Transverse colon (tissue), 3 donors: ENCODE results near the gene RNGTT.

ENCODE experiments used
- CTCF ChIP-seq, 5 experiments: fragments of 200-600 bp in 3 of 5; fragments of 450-650 bp in 2 of 5; sonication (generic) in 3 of 5; IDR thresholded peaks; 1 replicate in 2 of 5; 2 replicates in 3 of 5; pipeline ENCODE4 v1.5.1; 2016 to 2017; ENCODE audit warnings: antibody characterized with exemption in 5 of 5, inconsistent platforms in 3 of 5, mild to moderate bottlenecking in 2 of 5, moderate library complexity in 1 of 5
- EP300 ChIP-seq: sonication (generic); formaldehyde crosslinking; IDR thresholded peaks from one replicate; pipeline ENCODE4 v1.6.1; 2017; ENCODE audit warnings: antibody characterized with exemption, low read depth
- POLR2A ChIP-seq: fragments of 450-650 bp; IDR thresholded peaks from one replicate; pipeline ENCODE4 v1.6.1; 2016; ENCODE audit warnings: antibody characterized with exemption, mild to moderate bottlenecking, moderate library complexity

DNA sequence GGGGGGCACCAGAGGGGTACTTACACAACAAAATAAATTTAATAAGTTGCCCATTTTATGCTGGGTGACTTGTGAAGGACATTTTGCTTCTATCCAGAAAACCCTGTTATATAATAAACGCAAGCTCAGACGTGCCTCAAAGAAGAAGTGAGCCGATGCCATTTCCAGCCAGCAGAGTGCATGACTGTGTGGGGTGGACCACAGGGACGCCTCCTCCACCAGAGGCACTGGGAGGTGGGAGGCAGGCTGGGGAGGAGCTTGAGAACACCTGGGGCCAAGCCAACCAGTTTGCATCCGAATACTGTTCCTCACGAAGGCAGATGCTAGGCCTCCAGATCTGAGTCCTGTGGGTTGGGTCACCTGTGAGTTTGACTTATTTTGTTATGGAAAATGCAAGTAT, 363.8 kb downstream of the RNGTT start:
- no peak for TF ChIP-seq CTCF (IDR thresholded peaks at IDR 0.05)
- no peak for TF ChIP-seq EP300
- TF ChIP-seq POLR2A = no peak
